AML-193 (cell line): ENCODE results near the gene TMEM91.
"Not testable (repeated sequence)": the region's sequence is repeated elsewhere in the genome, so short reads cannot be mapped to it uniquely, and the experiment has no call there.

Experiments
- DNase-seq, 2 experiments: peaks; one replicate each; lab custom pipeline; 2025; lab: John Stamatoyannopoulos, UW

The TMEM91 gene

GRCh38 chr19:41353466-41354342 lies 22.6 kb upstream of the TMEM91 start, which contains the start of gene TGFB1:
TGFB1 (minus strand) TSS chr19:41353922; CDS start chr19:41353044, 878 bp downstream.
- DNase-seq, result peak; percentile 80 to 82

GRCh38 chr19:41354343-41354953 lies 21.9 kb upstream of the TMEM91 start:
- no peak for DNase-seq

- no peak for DNase-seq
Measured at GRCh38 chr19:41355035-41355434, 21.3 kb upstream of the TMEM91 start.

GRCh38 chr19:41355802-41356201 lies 20.5 kb upstream of the TMEM91 start:
- DNase-seq, result no peak

GRCh38 chr19:41356984-41357739 lies 19.2 kb upstream of the TMEM91 start:
- DNase-seq, result no peak

GRCh38 chr19:41357746-41358145 lies 18.6 kb upstream of the TMEM91 start:
- DNase-seq, result no peak

GRCh38 chr19:41359741-41360140 lies 16.6 kb upstream of the TMEM91 start:
- no peak for DNase-seq

- no peak for DNase-seq
Measured at GRCh38 chr19:41362143-41362847, 14.0 kb upstream of the TMEM91 start.

GRCh38 chr19:41363371-41363752 lies 13.0 kb upstream of the TMEM91 start:
- no peak for DNase-seq

GRCh38 chr19:41363753-41364523 lies 12.4 kb upstream of the TMEM91 start, which contains the start of gene B9D2:
B9D2 (minus strand) TSS chr19:41364149; CDS start chr19:41363519, 630 bp downstream.
- DNase-seq, result peak; percentile 97

- DNase-seq, result peak; percentile 65 to 74
Measured at GRCh38 chr19:41364524-41365391, 11.6 kb upstream of the TMEM91 start.

- no peak for DNase-seq
Measured at GRCh38 chr19:41366089-41366488, 10.2 kb upstream of the TMEM91 start.

- peak; percentile 57 to 69 for DNase-seq
Measured at GRCh38 chr19:41367848-41368301, 8.5 kb upstream of the TMEM91 start.

GRCh38 chr19:41369769-41370168 lies 6.6 kb upstream of the TMEM91 start:
- no peak for DNase-seq

- DNase-seq, result not testable (repeated sequence)
Measured at GRCh38 chr19:41371119-41371518, 5.2 kb upstream of the TMEM91 start.

GRCh38 chr19:41371541-41371940 lies 4.8 kb upstream of the TMEM91 start:
- DNase-seq, result no peak

- no peak for DNase-seq
Measured at GRCh38 chr19:41372501-41372900, 3.8 kb upstream of the TMEM91 start.

GRCh38 chr19:41373993-41374392 lies 2.3 kb upstream of the TMEM91 start:
- no peak for DNase-seq

- DNase-seq, result no peak
Measured at GRCh38 chr19:41376998-41377365, 649 bp downstream of the TMEM91 start.
